ENCODE data around the gene SCAF4. TPM values are rescaled to one million over a fixed set of nuclear protein-coding genes. Genes with fewer than 3 reads are reported as not detected.

The SCAF4 gene
- total RNA-seq, 2 donors from 2014 or later = 56.5 to 66.9 TPM

- H3K27ac Mint-ChIP-seq = no peak overlapping the region
- H3K4me1 Mint-ChIP-seq (ENCODE audit: low read depth in 2 of 2) = peaks cover 0 to 4% of the 10 kb centered on the region in 2 donors
- no peak for DNase-seq (ENCODE audit: low spot score)
- no peaks in the 10 kb centered on the region for H3K27me3 Mint-ChIP-seq
- no peaks in the 10 kb centered on the region for H3K9me3 Mint-ChIP-seq
- no peak for ATAC-seq
- no peak overlapping the region for H3K4me3 Mint-ChIP-seq
- peaks cover 20% of the 10 kb centered on the region for H3K36me3 Mint-ChIP-seq
These were observed 43.1 kb downstream of the SCAF4 start for GRCh38 chr21:31688603-31689368.

GRCh38 chr21:31687108-31687507 is 44.8 kb downstream of the SCAF4 start:
- no peak overlapping the region for H3K4me3 Mint-ChIP-seq
- H3K4me1 Mint-ChIP-seq (ENCODE audit: low read depth in 2 of 2) = peaks cover 0 to 4% of the 10 kb centered on the region in 2 donors
- H3K27ac Mint-ChIP-seq = no peak overlapping the region

GRCh38 chr21:31686272-31686915 is 45.5 kb downstream of the SCAF4 start:
- no peaks in the 10 kb centered on the region for H3K27me3 Mint-ChIP-seq
- DNase-seq (ENCODE audit: low spot score) (no peak), ATAC-seq (no peak)
- H3K4me1 Mint-ChIP-seq (ENCODE audit: low read depth in 2 of 2) = peaks cover 0 to 4% of the 10 kb centered on the region in 2 donors
- H3K4me3 Mint-ChIP-seq = no peak overlapping the region
- no peaks in the 10 kb centered on the region for H3K9me3 Mint-ChIP-seq
- peaks cover 24% of the 10 kb centered on the region for H3K36me3 Mint-ChIP-seq
- H3K27ac Mint-ChIP-seq = no peak overlapping the region

More at GRCh38 chr21:31687108-31687507, 44.8 kb downstream of the SCAF4 start:
- no peaks in the 10 kb centered on the region for H3K27me3 Mint-ChIP-seq
- H3K9me3 Mint-ChIP-seq = no peaks in the 10 kb centered on the region
- no peak for ATAC-seq
- no peak for DNase-seq (ENCODE audit: low spot score)
- H3K36me3 Mint-ChIP-seq = peaks cover 24% of the 10 kb centered on the region

GRCh38 chr21:31684918-31685317 is 47.0 kb downstream of the SCAF4 start:
- no peaks in the 10 kb centered on the region for H3K27me3 Mint-ChIP-seq
- ATAC-seq (no peak), DNase-seq (ENCODE audit: low spot score) (no peak)
- H3K36me3 Mint-ChIP-seq = peaks cover 14% of the 10 kb centered on the region
- no peak overlapping the region for H3K27ac Mint-ChIP-seq
- H3K4me1 Mint-ChIP-seq (ENCODE audit: low read depth in 2 of 2) = peaks cover 0 to 2% of the 10 kb centered on the region in 2 donors
- no peaks in the 10 kb centered on the region for H3K9me3 Mint-ChIP-seq
- H3K4me3 Mint-ChIP-seq = no peak overlapping the region

GRCh38 chr21:31683029-31683428 is 48.9 kb downstream of the SCAF4 start:
- Mint-ChIP-seq H3K27ac (no peak overlapping the region), H3K36me3 (peaks cover 11% of the 10 kb centered on the region), H3K4me1 (ENCODE audit: low read depth in 2 of 2) (no peaks in the 10 kb centered on the region), H3K9me3 (no peaks in the 10 kb centered on the region), H3K4me3 (no peak overlapping the region), H3K27me3 (no peaks in the 10 kb centered on the region)
- ATAC-seq = no peak
- DNase-seq (ENCODE audit: low spot score) = no peak

- no peaks in the 10 kb centered on the region for H3K27me3 Mint-ChIP-seq
- peaks cover 11% of the 10 kb centered on the region for H3K36me3 Mint-ChIP-seq
- no peak overlapping the region for H3K4me3 Mint-ChIP-seq
- no peaks in the 10 kb centered on the region for H3K4me1 Mint-ChIP-seq (ENCODE audit: low read depth in 2 of 2)
- no peak overlapping the region for H3K27ac Mint-ChIP-seq
- H3K9me3 Mint-ChIP-seq = no peaks in the 10 kb centered on the region
- no peak for DNase-seq (ENCODE audit: low spot score)
- ATAC-seq = no peak
These were observed 49.3 kb downstream of the SCAF4 start for GRCh38 chr21:31682620-31683019.

GRCh38 chr21:31678478-31678877 is 53.4 kb downstream of the SCAF4 start:
- Mint-ChIP-seq H3K27me3 (no peaks in the 10 kb centered on the region), H3K9me3 (no peaks in the 10 kb centered on the region), H3K27ac (no peak overlapping the region), H3K4me1 (ENCODE audit: low read depth in 2 of 2) (no peaks in the 10 kb centered on the region), H3K4me3 (no peak overlapping the region), H3K36me3 (peaks cover 5% of the 10 kb centered on the region)
- DNase-seq (ENCODE audit: low spot score) = no peak
- no peak for ATAC-seq

- DNase-seq (ENCODE audit: low spot score) (no peak), ATAC-seq (no peak)
- Mint-ChIP-seq H3K4me3 (no peak overlapping the region), H3K36me3 (no peaks in the 10 kb centered on the region), H3K27me3 (no peaks in the 10 kb centered on the region), H3K27ac (no peak overlapping the region), H3K9me3 (no peaks in the 10 kb centered on the region), H3K4me1 (ENCODE audit: low read depth in 2 of 2) (peaks cover 4 to 5% of the 10 kb centered on the region in 2 donors)
These were observed 54.9 kb downstream of the SCAF4 start for GRCh38 chr21:31677047-31677446.

- H3K4me3 Mint-ChIP-seq = no peak overlapping the region
- H3K9me3 Mint-ChIP-seq = no peaks in the 10 kb centered on the region
- no peaks in the 10 kb centered on the region for H3K27me3 Mint-ChIP-seq
- H3K27ac Mint-ChIP-seq = no peak overlapping the region
- H3K4me1 Mint-ChIP-seq (ENCODE audit: low read depth in 2 of 2) = peaks cover 4 to 8% of the 10 kb centered on the region in 2 donors
- ATAC-seq (no peak), DNase-seq (ENCODE audit: low spot score) (no peak)
- peaks cover 7% of the 10 kb centered on the region for H3K36me3 Mint-ChIP-seq
These were observed 56.0 kb downstream of the SCAF4 start for GRCh38 chr21:31675960-31676359.

GRCh38 chr21:31675318-31675717 is 56.6 kb downstream of the SCAF4 start:
- no peaks in the 10 kb centered on the region for H3K9me3 Mint-ChIP-seq
- no peak for ATAC-seq

GRCh38 chr21:31673321-31673912 is 58.5 kb downstream of the SCAF4 start:
- H3K27ac Mint-ChIP-seq = no peak overlapping the region
- H3K4me3 Mint-ChIP-seq = no peak overlapping the region
- no peaks in the 10 kb centered on the region for H3K9me3 Mint-ChIP-seq
- ATAC-seq = no peak
- H3K27me3 Mint-ChIP-seq = no peaks in the 10 kb centered on the region
- peaks cover 22% of the 10 kb centered on the region for H3K36me3 Mint-ChIP-seq
- peaks cover 16 to 18% of the 10 kb centered on the region in 2 donors for H3K4me1 Mint-ChIP-seq (ENCODE audit: low read depth in 2 of 2)
- no peak for DNase-seq (ENCODE audit: low spot score)

More at GRCh38 chr21:31675318-31675717, 56.6 kb downstream of the SCAF4 start:
- H3K36me3 Mint-ChIP-seq = peaks cover 12% of the 10 kb centered on the region
- H3K4me3 Mint-ChIP-seq = no peak overlapping the region
- H3K27ac Mint-ChIP-seq = no peak overlapping the region
- H3K27me3 Mint-ChIP-seq = no peaks in the 10 kb centered on the region
- H3K4me1 Mint-ChIP-seq (ENCODE audit: low read depth in 2 of 2) = peaks cover 4 to 12% of the 10 kb centered on the region in 2 donors
- no peak for DNase-seq (ENCODE audit: low spot score)

GRCh38 chr21:31671931-31672330 is 60.0 kb downstream of the SCAF4 start:
- Mint-ChIP-seq H3K4me3 (no peak overlapping the region), H3K36me3 (peaks cover 27% of the 10 kb centered on the region), H3K27me3 (no peaks in the 10 kb centered on the region), H3K4me1 (ENCODE audit: low read depth in 2 of 2) (peaks cover 23 to 25% of the 10 kb centered on the region in 2 donors), H3K9me3 (no peaks in the 10 kb centered on the region), H3K27ac (peak overlapping the region; percentile 12 to 17)
- peak in 1 of 2 donors; percentile 15 for ATAC-seq
- no peak for DNase-seq (ENCODE audit: low spot score)

- H3K4me1 Mint-ChIP-seq (ENCODE audit: low read depth in 2 of 2) = peaks cover 30 to 32% of the 10 kb centered on the region in 2 donors
- peak overlapping the region; percentile 12 to 17 for H3K27ac Mint-ChIP-seq
- no peak for ATAC-seq
- H3K9me3 Mint-ChIP-seq = no peaks in the 10 kb centered on the region
- H3K36me3 Mint-ChIP-seq = peaks cover 34% of the 10 kb centered on the region
- no peaks in the 10 kb centered on the region for H3K27me3 Mint-ChIP-seq
- DNase-seq (ENCODE audit: low spot score) = no peak
- H3K4me3 Mint-ChIP-seq = no peak overlapping the region
These were observed 60.7 kb downstream of the SCAF4 start for GRCh38 chr21:31671146-31671716.

- peaks cover 39 to 41% of the 10 kb centered on the region in 2 donors for H3K4me1 Mint-ChIP-seq (ENCODE audit: low read depth in 2 of 2)
These were observed 61.8 kb downstream of the SCAF4 start for GRCh38 chr21:31670070-31670469.

More at GRCh38 chr21:31670070-31670469, 61.8 kb downstream of the SCAF4 start:
- DNase-seq (ENCODE audit: low spot score) (no peak), ATAC-seq (no peak)
- H3K9me3 Mint-ChIP-seq = no peaks in the 10 kb centered on the region
- no peak overlapping the region for H3K4me3 Mint-ChIP-seq
- H3K36me3 Mint-ChIP-seq = peaks cover 40% of the 10 kb centered on the region
- no peaks in the 10 kb centered on the region for H3K27me3 Mint-ChIP-seq
- peak overlapping the region in 1 of 2 donors; percentile 86 for H3K27ac Mint-ChIP-seq

Measured in natural killer cell treated with Interleukin-12 subunit alpha and Interleukin-12 subunit beta and Interleukin-15 and Interleukin-18, amount 100 ng/mL, for 72 hours (primary cell).